SK-N-SH treated with all-trans-retinoic acid at 6 μM for 48 hours (cell line): ENCODE data around the gene CPS1.

Experiments
- ATAC-seq: fragments of 200-7000 bp; cut with Tn5 transposase; 3 replicates; pipeline ENCODE4 v1.9.1; 2020; ENCODE audit warnings: mild to moderate bottlenecking, moderate library complexity
- ARNTL ChIP-seq: fragments of 450-650 bp; formaldehyde crosslinking; IDR thresholded peaks from 2 replicates; pipeline ENCODE4 v1.5.0; 2020; ENCODE audit warnings: low read depth, mild to moderate bottlenecking, moderate library complexity, borderline replicate concordance
- BACH2 ChIP-seq: fragments of 250-450 bp; sonication (Bioruptor Pico); IDR thresholded peaks from 2 replicates; pipeline ENCODE4 v1.9.0; 2021; ENCODE audit warnings: mild to moderate bottlenecking, borderline replicate concordance
- CSDC2 ChIP-seq: fragments of 250-450 bp; sonication (Bioruptor Pico); IDR thresholded peaks from 2 replicates; pipeline ENCODE4 v1.5.0; 2020; ENCODE audit warnings: mild to moderate bottlenecking, moderate library complexity
- ESRRG ChIP-seq: fragments of 250-450 bp; sonication (Bioruptor Pico); IDR thresholded peaks from 2 replicates; pipeline ENCODE4 v1.6.1; 2021; ENCODE audit warnings: mild to moderate bottlenecking
- GLIS3 ChIP-seq: fragments of 250-450 bp; sonication (Bioruptor Pico); IDR thresholded peaks from 2 replicates; pipeline ENCODE4 v1.5.0; 2020; ENCODE audit warnings: mild to moderate bottlenecking, moderate library complexity
- ISL1 ChIP-seq: fragments of 250-450 bp; sonication (Bioruptor Pico); IDR thresholded peaks from 2 replicates; pipeline ENCODE4 v2.1.2; 2022; ENCODE audit warnings: mild to moderate bottlenecking, moderate library complexity
- OSR1 ChIP-seq: fragments of 250-450 bp; sonication (Bioruptor Pico); IDR thresholded peaks from 2 replicates; pipeline ENCODE4 v1.8.0; 2022; ENCODE audit warnings: moderate library complexity, mild to moderate bottlenecking, inconsistent platforms
- PPARA ChIP-seq: fragments of 250-450 bp; sonication (Bioruptor Pico); IDR thresholded peaks from 2 replicates; pipeline ENCODE4 v1.5.0; 2020; ENCODE audit warnings: mild to moderate bottlenecking, borderline replicate concordance
- RARB ChIP-seq: fragments of 250-450 bp; sonication (Bioruptor Pico); IDR thresholded peaks from 2 replicates; pipeline ENCODE4 v1.8.0; 2021; ENCODE audit warnings: mild to moderate bottlenecking, moderate library complexity
- SNAI2 ChIP-seq: fragments of 250-450 bp; sonication (Bioruptor Pico); IDR thresholded peaks from 2 replicates; pipeline ENCODE4 v1.5.0; 2020; ENCODE audit warnings: mild to moderate bottlenecking, moderate library complexity
- TCF4 ChIP-seq: fragments of 250-450 bp; sonication (Bioruptor Pico); IDR thresholded peaks from 2 replicates; pipeline ENCODE4 v1.8.0; 2021; ENCODE audit warnings: mild to moderate bottlenecking, moderate library complexity, borderline replicate concordance
- TOX ChIP-seq: fragments of 250-450 bp; sonication (Bioruptor Pico); IDR thresholded peaks from 2 replicates; pipeline ENCODE4 v1.8.0; 2021; ENCODE audit warnings: mild to moderate bottlenecking, moderate library complexity, borderline replicate concordance
- ZFP3 ChIP-seq: fragments of 250-450 bp; sonication (Bioruptor Pico); IDR thresholded peaks from 2 replicates; pipeline ENCODE4 v1.5.0; 2020; ENCODE audit warnings: mild to moderate bottlenecking, moderate library complexity
- ZFP30 ChIP-seq: fragments of 450-650 bp; formaldehyde crosslinking; IDR thresholded peaks from 2 replicates; pipeline ENCODE4 v1.5.0; 2022; ENCODE audit warnings: mild to moderate bottlenecking, moderate library complexity
- ZNF565 ChIP-seq: fragments of 450-650 bp; formaldehyde crosslinking; conservative IDR thresholded peaks from 2 replicates; pipeline ENCODE4 v1.5.0; 2020; ENCODE audit warnings: low read depth, mild to moderate bottlenecking, moderate library complexity
- ZNF70 ChIP-seq: fragments of 450-650 bp; formaldehyde crosslinking; IDR thresholded peaks from 2 replicates; pipeline ENCODE4 v1.5.0; 2020; ENCODE audit warnings: mild to moderate bottlenecking, moderate library complexity
- ZNF8 ChIP-seq: fragments of 450-650 bp; formaldehyde crosslinking; IDR thresholded peaks from 2 replicates; pipeline ENCODE4 v1.5.0; 2020; ENCODE audit warnings: mild to moderate bottlenecking, moderate library complexity
- TF ChIP-seq, protein P1 (sequence below): fragments of 250-450 bp; sonication (Bioruptor Pico); IDR thresholded peaks from 2 replicates; pipeline ENCODE4 v1.8.0; 2020; ENCODE audit warnings: mild to moderate bottlenecking, moderate library complexity, borderline replicate concordance
- TF ChIP-seq, protein P2 (sequence below): fragments of 250-450 bp; sonication (Bioruptor Pico); IDR thresholded peaks from 2 replicates; pipeline ENCODE4 v1.5.1; 2020; ENCODE audit warnings: low read depth, mild to moderate bottlenecking, moderate library complexity
- TF ChIP-seq, protein P3 (sequence below): fragments of 250-450 bp; sonication (Bioruptor Pico); IDR thresholded peaks from 2 replicates; pipeline ENCODE4 v1.5.0; 2020; ENCODE audit warnings: mild to moderate bottlenecking, moderate library complexity
- TF ChIP-seq, protein P4 (sequence below): fragments of 250-450 bp; sonication (Bioruptor Pico); IDR thresholded peaks from 2 replicates; pipeline ENCODE4 v1.5.1; 2021; ENCODE audit warnings: mild to moderate bottlenecking, moderate library complexity

The CPS1 gene

DNA sequence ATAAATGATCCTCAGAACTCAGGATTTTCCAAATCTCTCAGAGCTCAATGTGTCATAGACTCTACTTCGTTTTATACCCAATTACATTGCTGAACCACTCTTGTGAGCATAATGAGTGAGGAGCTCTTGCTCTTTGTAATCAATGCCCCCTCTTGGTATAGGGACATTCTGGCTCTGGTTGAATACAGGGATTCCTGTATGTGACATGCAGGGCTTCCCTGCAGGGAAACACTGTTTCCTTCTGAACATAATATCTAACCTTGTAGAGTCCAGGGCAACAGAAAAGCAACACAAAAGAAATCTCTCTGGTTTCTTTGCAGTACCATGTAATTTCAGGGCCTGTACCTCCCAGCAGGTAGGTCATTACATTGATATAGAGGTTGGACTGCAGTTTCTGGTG lies 101.5 kb downstream of the CPS1 start:
- TF ChIP-seq ISL1 (CRISPR knock-in tag) (no peak), TOX (CRISPR knock-in tag) (no peak), GLIS3 (no peak), ESRRG (CRISPR knock-in tag) (no peak), RARB (CRISPR knock-in tag) (no peak), PPARA (CRISPR knock-in tag) (no peak), TCF4 (CRISPR knock-in tag) (no peak), BACH2 (CRISPR knock-in tag) (no peak), ZFP30 (CRISPR knock-in tag) (no peak), ZNF70 (CRISPR knock-in tag) (no peak), SNAI2 (no peak), ZNF8 (CRISPR knock-in tag) (no peak)
- TF ChIP-seq, protein P1, sequence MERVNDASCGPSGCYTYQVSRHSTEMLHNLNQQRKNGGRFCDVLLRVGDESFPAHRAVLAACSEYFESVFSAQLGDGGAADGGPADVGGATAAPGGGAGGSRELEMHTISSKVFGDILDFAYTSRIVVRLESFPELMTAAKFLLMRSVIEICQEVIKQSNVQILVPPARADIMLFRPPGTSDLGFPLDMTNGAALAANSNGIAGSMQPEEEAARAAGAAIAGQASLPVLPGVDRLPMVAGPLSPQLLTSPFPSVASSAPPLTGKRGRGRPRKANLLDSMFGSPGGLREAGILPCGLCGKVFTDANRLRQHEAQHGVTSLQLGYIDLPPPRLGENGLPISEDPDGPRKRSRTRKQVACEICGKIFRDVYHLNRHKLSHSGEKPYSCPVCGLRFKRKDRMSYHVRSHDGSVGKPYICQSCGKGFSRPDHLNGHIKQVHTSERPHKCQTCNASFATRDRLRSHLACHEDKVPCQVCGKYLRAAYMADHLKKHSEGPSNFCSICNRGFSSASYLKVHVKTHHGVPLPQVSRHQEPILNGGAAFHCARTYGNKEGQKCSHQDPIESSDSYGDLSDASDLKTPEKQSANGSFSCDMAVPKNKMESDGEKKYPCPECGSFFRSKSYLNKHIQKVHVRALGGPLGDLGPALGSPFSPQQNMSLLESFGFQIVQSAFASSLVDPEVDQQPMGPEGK = no peak
- TF ChIP-seq, protein P2, sequence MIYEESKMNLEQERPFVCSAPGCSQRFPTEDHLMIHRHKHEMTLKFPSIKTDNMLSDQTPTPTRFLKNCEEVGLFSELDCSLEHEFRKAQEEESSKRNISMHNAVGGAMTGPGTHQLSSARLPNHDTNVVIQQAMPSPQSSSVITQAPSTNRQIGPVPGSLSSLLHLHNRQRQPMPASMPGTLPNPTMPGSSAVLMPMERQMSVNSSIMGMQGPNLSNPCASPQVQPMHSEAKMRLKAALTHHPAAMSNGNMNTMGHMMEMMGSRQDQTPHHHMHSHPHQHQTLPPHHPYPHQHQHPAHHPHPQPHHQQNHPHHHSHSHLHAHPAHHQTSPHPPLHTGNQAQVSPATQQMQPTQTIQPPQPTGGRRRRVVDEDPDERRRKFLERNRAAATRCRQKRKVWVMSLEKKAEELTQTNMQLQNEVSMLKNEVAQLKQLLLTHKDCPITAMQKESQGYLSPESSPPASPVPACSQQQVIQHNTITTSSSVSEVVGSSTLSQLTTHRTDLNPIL = no peak
- ATAC-seq = no peak

DNA sequence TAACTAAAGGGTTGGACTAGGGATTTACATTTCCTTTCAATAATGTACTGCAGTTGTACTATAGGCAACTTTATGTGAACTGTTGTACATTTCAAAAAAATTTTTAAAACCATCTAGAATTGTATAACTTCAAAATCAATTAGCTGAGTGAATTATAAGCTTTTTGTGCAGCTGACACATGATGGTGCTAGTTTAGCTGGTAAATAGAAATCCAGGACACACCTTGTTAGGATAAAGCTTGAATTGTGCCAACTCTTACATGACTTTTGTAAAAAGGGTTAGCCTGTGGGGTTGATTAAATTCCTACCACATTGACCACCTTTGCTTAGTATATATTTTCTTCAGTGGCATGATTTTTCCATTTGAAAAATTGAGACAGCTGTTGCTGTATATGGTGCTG lies 104.4 kb downstream of the CPS1 start:
- ATAC-seq = no peak
- TF ChIP-seq ZNF70 (CRISPR knock-in tag) (no peak), CSDC2 (no peak), GLIS3 (no peak), ZNF8 (CRISPR knock-in tag) (no peak), ZNF565 (CRISPR knock-in tag) (no peak), PPARA (CRISPR knock-in tag) (no peak), ZFP3 (CRISPR knock-in tag) (no peak)
- TF ChIP-seq, protein P3, sequence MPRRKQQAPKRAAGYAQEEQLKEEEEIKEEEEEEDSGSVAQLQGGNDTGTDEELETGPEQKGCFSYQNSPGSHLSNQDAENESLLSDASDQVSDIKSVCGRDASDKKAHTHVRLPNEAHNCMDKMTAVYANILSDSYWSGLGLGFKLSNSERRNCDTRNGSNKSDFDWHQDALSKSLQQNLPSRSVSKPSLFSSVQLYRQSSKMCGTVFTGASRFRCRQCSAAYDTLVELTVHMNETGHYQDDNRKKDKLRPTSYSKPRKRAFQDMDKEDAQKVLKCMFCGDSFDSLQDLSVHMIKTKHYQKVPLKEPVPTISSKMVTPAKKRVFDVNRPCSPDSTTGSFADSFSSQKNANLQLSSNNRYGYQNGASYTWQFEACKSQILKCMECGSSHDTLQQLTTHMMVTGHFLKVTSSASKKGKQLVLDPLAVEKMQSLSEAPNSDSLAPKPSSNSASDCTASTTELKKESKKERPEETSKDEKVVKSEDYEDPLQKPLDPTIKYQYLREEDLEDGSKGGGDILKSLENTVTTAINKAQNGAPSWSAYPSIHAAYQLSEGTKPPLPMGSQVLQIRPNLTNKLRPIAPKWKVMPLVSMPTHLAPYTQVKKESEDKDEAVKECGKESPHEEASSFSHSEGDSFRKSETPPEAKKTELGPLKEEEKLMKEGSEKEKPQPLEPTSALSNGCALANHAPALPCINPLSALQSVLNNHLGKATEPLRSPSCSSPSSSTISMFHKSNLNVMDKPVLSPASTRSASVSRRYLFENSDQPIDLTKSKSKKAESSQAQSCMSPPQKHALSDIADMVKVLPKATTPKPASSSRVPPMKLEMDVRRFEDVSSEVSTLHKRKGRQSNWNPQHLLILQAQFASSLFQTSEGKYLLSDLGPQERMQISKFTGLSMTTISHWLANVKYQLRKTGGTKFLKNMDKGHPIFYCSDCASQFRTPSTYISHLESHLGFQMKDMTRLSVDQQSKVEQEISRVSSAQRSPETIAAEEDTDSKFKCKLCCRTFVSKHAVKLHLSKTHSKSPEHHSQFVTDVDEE (CRISPR knock-in tag) = no peak

DNA sequence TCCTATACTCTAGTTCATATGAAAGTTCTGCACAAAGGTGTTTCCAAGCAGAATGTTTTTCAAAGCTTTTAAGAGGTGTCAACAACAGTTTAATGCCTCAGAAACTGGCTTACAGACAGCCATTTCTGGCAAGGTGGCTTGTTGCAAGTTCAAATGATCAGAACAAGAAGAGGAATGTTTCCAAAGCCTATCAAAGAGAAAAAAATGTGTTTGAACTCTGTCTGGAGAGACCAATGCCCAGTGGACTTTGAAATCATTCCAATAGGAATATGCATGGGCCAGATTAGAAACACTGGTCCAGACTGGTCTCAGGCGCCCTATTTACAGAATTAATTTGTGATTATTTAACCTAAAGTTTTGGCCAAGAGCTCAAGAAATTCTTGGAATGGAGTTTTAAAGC lies 106.2 kb downstream of the CPS1 start:
- TF ChIP-seq RARB (CRISPR knock-in tag) = no peak
- TF ChIP-seq ZFP3 (CRISPR knock-in tag) = no peak
- no peak for TF ChIP-seq OSR1 (CRISPR knock-in tag)
- no peak for TF ChIP-seq ZFP30 (CRISPR knock-in tag)
- no peak for TF ChIP-seq ISL1 (CRISPR knock-in tag)
- TF ChIP-seq ZNF8 (CRISPR knock-in tag) = no peak
- TF ChIP-seq, protein P3 (CRISPR knock-in tag) = no peak
- no peak for TF ChIP-seq ESRRG (CRISPR knock-in tag)
- TF ChIP-seq ARNTL (CRISPR knock-in tag) = no peak
- TF ChIP-seq, protein P1 = no peak
- TF ChIP-seq, protein P4, sequence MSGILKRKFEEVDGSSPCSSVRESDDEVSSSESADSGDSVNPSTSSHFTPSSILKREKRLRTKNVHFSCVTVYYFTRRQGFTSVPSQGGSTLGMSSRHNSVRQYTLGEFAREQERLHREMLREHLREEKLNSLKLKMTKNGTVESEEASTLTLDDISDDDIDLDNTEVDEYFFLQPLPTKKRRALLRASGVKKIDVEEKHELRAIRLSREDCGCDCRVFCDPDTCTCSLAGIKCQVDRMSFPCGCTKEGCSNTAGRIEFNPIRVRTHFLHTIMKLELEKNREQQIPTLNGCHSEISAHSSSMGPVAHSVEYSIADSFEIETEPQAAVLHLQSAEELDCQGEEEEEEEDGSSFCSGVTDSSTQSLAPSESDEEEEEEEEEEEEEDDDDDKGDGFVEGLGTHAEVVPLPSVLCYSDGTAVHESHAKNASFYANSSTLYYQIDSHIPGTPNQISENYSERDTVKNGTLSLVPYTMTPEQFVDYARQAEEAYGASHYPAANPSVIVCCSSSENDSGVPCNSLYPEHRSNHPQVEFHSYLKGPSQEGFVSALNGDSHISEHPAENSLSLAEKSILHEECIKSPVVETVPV = no peak
- TF ChIP-seq, all 23 proteins: peak for 0
- ATAC-seq = no peak
